Esophagus squamous epithelium (tissue), 4 donors: ENCODE data around the gene TMEM218.

ENCODE experiments used
- CTCF ChIP-seq, 6 experiments: fragments of 450-650 bp in 4 of 6; fragments of 200-600 bp in 2 of 6; sonication (generic) in 2 of 6; IDR thresholded peaks; one replicate each; pipeline ENCODE4 v1.5.1; 2016 to 2019; ENCODE audit warnings: antibody characterized with exemption in 6 of 6, mild to moderate bottlenecking in 4 of 6, moderate library complexity in 4 of 6
- POLR2A ChIP-seq, 4 donors: fragments of 450-650 bp; IDR thresholded peaks; one replicate each; pipeline ENCODE4 v1.6.1; 2017; ENCODE audit warnings: antibody characterized with exemption in 4 of 4, mild to moderate bottlenecking in 4 of 4, moderate library complexity in 3 of 4

GRCh38 chr11:125129316-125129993 lies 18.0 kb upstream of the TMEM218 start:
- TF ChIP-seq CTCF (IDR thresholded peaks at IDR 0.05) (no peak), POLR2A (IDR thresholded peaks at IDR 0.05) (no peak)
